Suprapubic skin (tissue), 4 donors: ENCODE results near the gene OR5K3.

Experiments used
- EP300 ChIP-seq: sonication (generic); formaldehyde crosslinking; IDR thresholded peaks from one replicate; pipeline ENCODE4 v1.6.1; 2017; ENCODE audit warnings: antibody characterized with exemption
- POLR2A ChIP-seq, 2 donors: fragments of 450-650 bp; IDR thresholded peaks; one replicate each; pipeline ENCODE4 v1.6.1; 2017; ENCODE audit warnings: antibody characterized with exemption in 2 of 2, mild to moderate bottlenecking in 2 of 2, moderate library complexity in 2 of 2
- POLR2AphosphoS5 ChIP-seq, 3 donors: sonication (generic); formaldehyde crosslinking; IDR thresholded peaks; one replicate each; pipeline ENCODE4 v1.6.1; 2017; ENCODE audit warnings: antibody characterized with exemption in 3 of 3
- TF ChIP-seq, protein P1 (sequence below), 2 donors: fragments of 200-600 bp in 1 of 2; fragments of 450-650 bp in 1 of 2; sonication (generic) in 1 of 2; IDR thresholded peaks; one replicate each; pipeline ENCODE4 v1.5.1; 2016 to 2019; ENCODE audit warnings: antibody characterized with exemption in 2 of 2, mild to moderate bottlenecking in 1 of 2, moderate library complexity in 1 of 2

GRCh38 chr3:98433764-98434163, 43.3 kb downstream of the OR5K3 start:
- TF ChIP-seq EP300 (no peak), POLR2A (IDR thresholded peaks at IDR 0.05) (no peak), POLR2AphosphoS5 (IDR thresholded peaks at IDR 0.05) (no peak)
- TF ChIP-seq, protein P1, sequence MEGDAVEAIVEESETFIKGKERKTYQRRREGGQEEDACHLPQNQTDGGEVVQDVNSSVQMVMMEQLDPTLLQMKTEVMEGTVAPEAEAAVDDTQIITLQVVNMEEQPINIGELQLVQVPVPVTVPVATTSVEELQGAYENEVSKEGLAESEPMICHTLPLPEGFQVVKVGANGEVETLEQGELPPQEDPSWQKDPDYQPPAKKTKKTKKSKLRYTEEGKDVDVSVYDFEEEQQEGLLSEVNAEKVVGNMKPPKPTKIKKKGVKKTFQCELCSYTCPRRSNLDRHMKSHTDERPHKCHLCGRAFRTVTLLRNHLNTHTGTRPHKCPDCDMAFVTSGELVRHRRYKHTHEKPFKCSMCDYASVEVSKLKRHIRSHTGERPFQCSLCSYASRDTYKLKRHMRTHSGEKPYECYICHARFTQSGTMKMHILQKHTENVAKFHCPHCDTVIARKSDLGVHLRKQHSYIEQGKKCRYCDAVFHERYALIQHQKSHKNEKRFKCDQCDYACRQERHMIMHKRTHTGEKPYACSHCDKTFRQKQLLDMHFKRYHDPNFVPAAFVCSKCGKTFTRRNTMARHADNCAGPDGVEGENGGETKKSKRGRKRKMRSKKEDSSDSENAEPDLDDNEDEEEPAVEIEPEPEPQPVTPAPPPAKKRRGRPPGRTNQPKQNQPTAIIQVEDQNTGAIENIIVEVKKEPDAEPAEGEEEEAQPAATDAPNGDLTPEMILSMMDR (IDR thresholded peaks at IDR 0.05), result no peak
